Nephron progenitor cell (in vitro differentiated cells): ENCODE measurements around the gene ZBTB46.

Experiments used
- DNase-seq: peaks from one replicate; pipeline ENCODE4 v3.0.0; 2021
- H3K27ac Mint-ChIP-seq: 2 replicates; pipeline ENCODE4 v1.8.0; 2021; ENCODE audit warnings: mild to moderate bottlenecking, moderate library complexity, mixed read lengths
- H3K27me3 Mint-ChIP-seq: 2 replicates; pipeline ENCODE4 v1.8.0; 2021; ENCODE audit warnings: mild to moderate bottlenecking, low read depth, mixed read lengths; ENCODE audit not compliant: poor library complexity
- H3K36me3 Mint-ChIP-seq: 2 replicates; pipeline ENCODE4 v1.8.0; 2021; ENCODE audit warnings: low read depth, mixed read lengths
- H3K4me1 Mint-ChIP-seq: 2 replicates; pipeline ENCODE4 v1.8.0; 2021; ENCODE audit warnings: mixed read lengths
- H3K4me3 Mint-ChIP-seq: 2 replicates; pipeline ENCODE4 v1.8.0; 2021; ENCODE audit warnings: mild to moderate bottlenecking, moderate library complexity, mixed read lengths
- H3K9me3 Mint-ChIP-seq: 2 replicates; pipeline ENCODE4 v1.8.0; 2021; ENCODE audit warnings: mild to moderate bottlenecking, moderate library complexity, mixed read lengths
- TF ChIP-seq, protein P1 (sequence below): fragments of 200-600 bp; sonication (generic); IDR thresholded peaks from 2 replicates; pipeline ENCODE4 v1.5.0; 2021; ENCODE audit warnings: antibody characterized with exemption

ZBTB46 gene

GRCh38 chr20:63863021-63863797 is 32.1 kb upstream of the ZBTB46 start:
- DNase-seq: no peak
- Mint-ChIP-seq H3K27ac (peak overlapping the region; percentile 95), H3K27me3 (peaks cover 5% of the 10 kb centered on the region), H3K4me1 (peaks cover 54% of the 10 kb centered on the region), H3K36me3 (peaks cover 9% of the 10 kb centered on the region), H3K4me3 (peak overlapping the region; percentile 95), H3K9me3 (no peaks in the 10 kb centered on the region)
- TF ChIP-seq, protein P1, sequence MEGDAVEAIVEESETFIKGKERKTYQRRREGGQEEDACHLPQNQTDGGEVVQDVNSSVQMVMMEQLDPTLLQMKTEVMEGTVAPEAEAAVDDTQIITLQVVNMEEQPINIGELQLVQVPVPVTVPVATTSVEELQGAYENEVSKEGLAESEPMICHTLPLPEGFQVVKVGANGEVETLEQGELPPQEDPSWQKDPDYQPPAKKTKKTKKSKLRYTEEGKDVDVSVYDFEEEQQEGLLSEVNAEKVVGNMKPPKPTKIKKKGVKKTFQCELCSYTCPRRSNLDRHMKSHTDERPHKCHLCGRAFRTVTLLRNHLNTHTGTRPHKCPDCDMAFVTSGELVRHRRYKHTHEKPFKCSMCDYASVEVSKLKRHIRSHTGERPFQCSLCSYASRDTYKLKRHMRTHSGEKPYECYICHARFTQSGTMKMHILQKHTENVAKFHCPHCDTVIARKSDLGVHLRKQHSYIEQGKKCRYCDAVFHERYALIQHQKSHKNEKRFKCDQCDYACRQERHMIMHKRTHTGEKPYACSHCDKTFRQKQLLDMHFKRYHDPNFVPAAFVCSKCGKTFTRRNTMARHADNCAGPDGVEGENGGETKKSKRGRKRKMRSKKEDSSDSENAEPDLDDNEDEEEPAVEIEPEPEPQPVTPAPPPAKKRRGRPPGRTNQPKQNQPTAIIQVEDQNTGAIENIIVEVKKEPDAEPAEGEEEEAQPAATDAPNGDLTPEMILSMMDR: no peak

GRCh38 chr20:63861981-63862901 is 31.2 kb upstream of the ZBTB46 start:
- Mint-ChIP-seq H3K9me3 (no peaks in the 10 kb centered on the region), H3K36me3 (peaks cover 5% of the 10 kb centered on the region), H3K27ac (no peak overlapping the region), H3K4me1 (peaks cover 64% of the 10 kb centered on the region), H3K27me3 (peaks cover 5% of the 10 kb centered on the region), H3K4me3 (no peak overlapping the region)
- TF ChIP-seq, protein P1: no peak
- DNase-seq: no peak

DNA sequence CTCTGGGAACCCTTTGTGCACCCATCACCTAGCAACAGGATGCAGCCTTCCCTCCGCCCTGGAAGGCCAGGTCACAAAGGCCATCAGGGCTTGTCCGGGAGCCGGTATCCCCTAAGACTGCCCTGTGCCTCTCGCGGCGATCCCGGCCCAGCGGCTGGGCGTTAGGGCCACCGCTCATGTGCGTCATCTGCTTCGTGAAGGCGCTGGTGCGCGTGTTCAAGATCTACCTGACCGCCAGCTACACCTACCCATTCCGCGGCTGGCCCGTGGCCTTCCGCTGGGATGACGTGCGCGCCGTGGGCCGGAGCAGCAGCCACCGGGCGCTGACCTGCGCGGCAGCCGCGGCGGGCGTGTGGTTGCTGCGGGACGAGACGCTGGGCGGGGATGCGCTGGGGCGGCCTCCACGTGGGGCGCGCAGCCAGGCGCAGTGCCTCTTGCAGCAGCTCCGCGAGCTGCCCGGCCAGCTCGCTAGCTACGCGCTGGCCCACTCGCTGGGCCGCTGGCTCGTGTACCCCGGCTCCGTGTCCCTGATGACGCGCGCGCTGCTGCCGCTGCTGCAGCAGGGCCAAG is 30.4 kb upstream of the ZBTB46 start, which contains the start of gene ABHD16B:
ABHD16B (plus strand) TSS at position 134 of the 570 bp plus-strand sequence; CDS start at position 177, 43 bp downstream.
- peak within 1 kb of the TSS; percentile 66 for H3K27ac Mint-ChIP-seq
- peaks cover 5% of the 10 kb centered on the region for H3K27me3 Mint-ChIP-seq
- H3K36me3 Mint-ChIP-seq: peaks cover 5% of the 10 kb centered on the region
- no peak within 1 kb of the TSS for H3K4me3 Mint-ChIP-seq
- no peaks in the 10 kb centered on the region for H3K9me3 Mint-ChIP-seq
- H3K4me1 Mint-ChIP-seq: peaks cover 71% of the 10 kb centered on the region
- DNase-seq: no peak
- TF ChIP-seq, protein P1: no peak

DNA sequence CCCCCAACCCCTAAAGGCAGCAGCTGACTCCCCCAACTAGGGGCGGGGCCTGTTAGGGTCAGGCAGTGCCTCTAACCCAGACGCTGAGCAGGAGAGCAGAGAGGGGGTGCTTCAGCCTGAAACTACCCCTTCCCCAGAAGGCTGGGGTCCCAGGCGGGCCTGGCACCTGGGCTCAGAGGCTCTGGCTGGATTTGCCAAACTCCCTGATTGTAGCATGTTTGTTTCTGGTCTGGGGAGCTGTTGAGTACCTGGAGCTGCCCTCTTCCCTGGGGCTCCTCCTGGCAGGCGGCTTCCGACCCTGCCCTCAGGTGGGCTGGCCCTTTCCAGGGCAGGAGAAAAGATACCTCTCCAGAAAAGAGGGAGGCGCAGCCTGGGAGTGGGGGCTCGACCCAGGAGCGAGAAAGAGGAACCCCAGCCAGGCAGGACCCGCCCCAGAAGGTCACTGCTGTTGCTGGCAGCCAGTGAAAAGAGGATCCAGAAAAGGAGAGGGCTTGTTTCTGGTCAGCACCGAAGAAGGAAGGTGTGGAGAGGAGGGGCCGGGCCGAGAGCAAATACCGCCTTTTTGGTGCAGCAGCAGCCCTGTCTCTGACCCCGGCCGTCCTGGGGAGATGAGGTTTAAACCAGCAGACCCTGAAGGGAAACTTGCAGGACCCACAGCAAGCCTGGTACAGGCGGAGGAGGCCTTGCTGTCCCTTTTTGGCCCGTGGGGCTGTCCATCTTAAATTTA is 29.4 kb upstream of the ZBTB46 start:
- peak overlapping the region; percentile 84 for H3K27ac Mint-ChIP-seq
- H3K4me1 Mint-ChIP-seq: peaks cover 67% of the 10 kb centered on the region
- H3K9me3 Mint-ChIP-seq: no peaks in the 10 kb centered on the region
- H3K4me3 Mint-ChIP-seq: peak overlapping the region; percentile 50
- no peak for DNase-seq
- TF ChIP-seq, protein P1: no peak
- H3K27me3 Mint-ChIP-seq: peaks cover 5% of the 10 kb centered on the region
- H3K36me3 Mint-ChIP-seq: peaks cover 5% of the 10 kb centered on the region

DNA sequence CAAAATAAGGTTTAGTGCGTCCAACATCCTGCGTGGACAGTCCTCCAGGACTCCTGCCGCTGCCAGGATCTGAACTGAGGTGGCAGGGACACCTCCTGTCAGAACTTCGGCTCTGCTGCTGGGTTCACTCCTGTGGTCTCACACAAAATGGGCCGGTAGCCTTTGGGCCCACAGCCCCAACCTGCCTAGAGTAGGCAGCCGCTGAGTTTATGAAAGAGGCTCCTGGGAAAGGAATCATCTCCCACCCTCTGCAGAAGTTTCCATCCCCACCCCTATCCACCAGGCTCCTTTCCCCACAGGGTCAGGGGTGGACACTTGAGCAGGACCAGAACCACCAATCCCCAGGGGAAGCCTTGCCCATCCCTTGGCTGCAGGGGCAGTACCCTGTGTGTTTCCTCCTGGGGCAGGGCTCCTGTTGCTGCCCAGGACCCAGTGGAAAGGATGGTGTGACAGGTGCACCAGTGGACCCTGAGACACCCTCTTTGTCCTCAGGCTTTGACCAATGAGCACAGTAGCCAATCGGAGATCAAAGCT is 28.2 kb upstream of the ZBTB46 start:
- H3K4me1 Mint-ChIP-seq: peaks cover 66% of the 10 kb centered on the region
- no peaks in the 10 kb centered on the region for H3K9me3 Mint-ChIP-seq
- H3K4me3 Mint-ChIP-seq: peak overlapping the region; percentile 62

More for the DNA sequence above, 28.2 kb upstream of the ZBTB46 start:
- peaks cover 5% of the 10 kb centered on the region for H3K27me3 Mint-ChIP-seq
- TF ChIP-seq, protein P1: no peak
- peak overlapping the region; percentile 99 for H3K27ac Mint-ChIP-seq
- DNase-seq: no peak
- H3K36me3 Mint-ChIP-seq: peaks cover 5% of the 10 kb centered on the region
